ENCODE results near the gene PNRC2.
"Not testable (repeated sequence)": the region's sequence is repeated elsewhere in the genome, so short reads cannot be mapped to it uniquely, and the experiment has no call there.

The PNRC2 gene

DNA sequence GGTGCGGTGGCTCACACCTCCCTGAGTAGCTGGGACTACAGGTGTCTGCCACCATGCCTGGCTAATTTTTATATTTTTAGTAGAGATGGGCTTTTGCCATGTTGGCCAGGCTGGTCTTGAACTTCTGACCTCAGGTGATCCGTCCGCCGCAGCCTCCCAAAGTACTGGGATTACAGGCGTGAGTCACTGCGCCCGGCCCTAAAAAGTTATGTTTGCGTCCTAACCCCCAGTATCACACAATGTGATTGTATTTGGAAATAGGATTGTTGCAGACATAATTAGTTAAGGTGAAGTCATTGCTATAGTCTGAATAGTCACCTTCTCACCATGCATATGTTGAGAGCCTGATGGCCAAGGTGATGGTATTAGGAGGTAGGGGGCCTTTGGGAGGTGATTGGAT is 53.2 kb downstream of the PNRC2 start:
- ATAC-seq, result not testable (repeated sequence)

Data from SK-N-SH treated with all-trans-retinoic acid at 6 μM for 48 hours (cell line).